ENCODE measurements around the gene ASCL1.

The ASCL1 gene

GRCh38 chr12:102950950-102951619 is 6.4 kb upstream of the ASCL1 start:
- peaks cover 0 to 2% (median under 1%) of the 10 kb centered on the region in 5 donors for H3K9me3 ChIP-seq (ENCODE audit: control insufficient read depth in 5 of 5, low read length in 5 of 5)
- no peak overlapping the region for H3K27ac ChIP-seq (ENCODE audit: low read depth, low read length)
- H3K36me3 ChIP-seq (ENCODE audit: control insufficient read depth in 5 of 5, insufficient read depth in 5 of 5, low read length in 5 of 5), result no peaks in the 10 kb centered on the region
- H3K4me3 ChIP-seq (ENCODE audit: low read depth in 1 of 5, low read length in 5 of 5), result no peak overlapping the region
- H3K9ac ChIP-seq (ENCODE audit: low read length in 5 of 5), result no peak overlapping the region
- peaks cover 0 to 3% (median under 1%) of the 10 kb centered on the region in 5 donors for H3K4me1 ChIP-seq (ENCODE audit: control insufficient read depth in 5 of 5, insufficient read depth in 5 of 5, low read length in 5 of 5)
- peaks cover 20 to 57% (median 45%) of the 10 kb centered on the region in 5 donors for H3K27me3 ChIP-seq (ENCODE audit: control insufficient read depth in 5 of 5, insufficient read depth in 4 of 5, low read length in 5 of 5)

GRCh38 chr12:102951841-102952240 is 5.6 kb upstream of the ASCL1 start:
- Histone ChIP-seq H3K4me1 (ENCODE audit: control insufficient read depth in 5 of 5, insufficient read depth in 5 of 5, low read length in 5 of 5) (peaks cover 0 to 9% (median 5%) of the 10 kb centered on the region in 5 donors), H3K9ac (ENCODE audit: low read length in 5 of 5) (no peak overlapping the region), H3K27ac (ENCODE audit: low read depth, low read length) (no peak overlapping the region), H3K9me3 (ENCODE audit: control insufficient read depth in 5 of 5, low read length in 5 of 5) (peaks cover 0 to 2% (median 0%) of the 10 kb centered on the region in 5 donors), H3K27me3 (ENCODE audit: control insufficient read depth in 5 of 5, insufficient read depth in 4 of 5, low read length in 5 of 5) (peaks cover 28 to 64% (median 51%) of the 10 kb centered on the region in 5 donors), H3K4me3 (ENCODE audit: low read depth in 1 of 5, low read length in 5 of 5) (no peak overlapping the region), H3K36me3 (ENCODE audit: control insufficient read depth in 5 of 5, insufficient read depth in 5 of 5, low read length in 5 of 5) (no peaks in the 10 kb centered on the region)

- no peak overlapping the region for H3K4me3 ChIP-seq (ENCODE audit: low read depth in 1 of 5, low read length in 5 of 5)
- H3K9ac ChIP-seq (ENCODE audit: low read length in 5 of 5), result no peak overlapping the region
- H3K4me1 ChIP-seq (ENCODE audit: control insufficient read depth in 5 of 5, insufficient read depth in 5 of 5, low read length in 5 of 5), result peaks cover 0 to 21% (median 13%) of the 10 kb centered on the region in 5 donors
- H3K27ac ChIP-seq (ENCODE audit: low read depth, low read length), result no peak overlapping the region
- H3K9me3 ChIP-seq (ENCODE audit: control insufficient read depth in 5 of 5, low read length in 5 of 5), result peaks cover 0 to 2% (median 0%) of the 10 kb centered on the region in 5 donors
- H3K27me3 ChIP-seq (ENCODE audit: control insufficient read depth in 5 of 5, insufficient read depth in 4 of 5, low read length in 5 of 5), result peaks cover 30 to 71% (median 54%) of the 10 kb centered on the region in 5 donors
- no peaks in the 10 kb centered on the region for H3K36me3 ChIP-seq (ENCODE audit: control insufficient read depth in 5 of 5, insufficient read depth in 5 of 5, low read length in 5 of 5)
Measured at GRCh38 chr12:102953221-102953620, 4.3 kb upstream of the ASCL1 start.

- peaks cover 30 to 74% (median 57%) of the 10 kb centered on the region in 5 donors for H3K27me3 ChIP-seq (ENCODE audit: control insufficient read depth in 5 of 5, insufficient read depth in 4 of 5, low read length in 5 of 5)
- no peak overlapping the region for H3K27ac ChIP-seq (ENCODE audit: low read depth, low read length)
- peaks cover 0 to 28% (median 20%) of the 10 kb centered on the region in 5 donors for H3K4me1 ChIP-seq (ENCODE audit: control insufficient read depth in 5 of 5, insufficient read depth in 5 of 5, low read length in 5 of 5)
- H3K9me3 ChIP-seq (ENCODE audit: control insufficient read depth in 5 of 5, low read length in 5 of 5), result peaks cover 0 to 2% (median 0%) of the 10 kb centered on the region in 5 donors
- no peak overlapping the region for H3K9ac ChIP-seq (ENCODE audit: low read length in 5 of 5)
- H3K36me3 ChIP-seq (ENCODE audit: control insufficient read depth in 5 of 5, insufficient read depth in 5 of 5, low read length in 5 of 5), result no peaks in the 10 kb centered on the region
- no peak overlapping the region for H3K4me3 ChIP-seq (ENCODE audit: low read depth in 1 of 5, low read length in 5 of 5)
Measured at GRCh38 chr12:102954134-102954533, 3.3 kb upstream of the ASCL1 start.

GRCh38 chr12:102955926-102956737 is 1.3 kb upstream of the ASCL1 start:
- no peak overlapping the region for H3K27ac ChIP-seq (ENCODE audit: low read depth, low read length)
- peaks cover 28 to 73% (median 54%) of the 10 kb centered on the region in 5 donors for H3K27me3 ChIP-seq (ENCODE audit: control insufficient read depth in 5 of 5, insufficient read depth in 4 of 5, low read length in 5 of 5)
- peak overlapping the region in 1 of 5 donors; percentile 31 for H3K4me3 ChIP-seq (ENCODE audit: low read depth in 1 of 5, low read length in 5 of 5)
- H3K9ac ChIP-seq (ENCODE audit: low read length in 5 of 5), result no peak overlapping the region
- H3K9me3 ChIP-seq (ENCODE audit: control insufficient read depth in 5 of 5, low read length in 5 of 5), result peaks cover 0 to 2% (median 0%) of the 10 kb centered on the region in 5 donors
- peaks cover 0 to 28% (median 20%) of the 10 kb centered on the region in 5 donors for H3K4me1 ChIP-seq (ENCODE audit: control insufficient read depth in 5 of 5, insufficient read depth in 5 of 5, low read length in 5 of 5)
- no peaks in the 10 kb centered on the region for H3K36me3 ChIP-seq (ENCODE audit: control insufficient read depth in 5 of 5, insufficient read depth in 5 of 5, low read length in 5 of 5)

GRCh38 chr12:102956738-102957327 is 641 bp upstream of the ASCL1 start:
- no peak overlapping the region for H3K9ac ChIP-seq (ENCODE audit: low read length in 5 of 5)
- H3K36me3 ChIP-seq (ENCODE audit: control insufficient read depth in 5 of 5, insufficient read depth in 5 of 5, low read length in 5 of 5), result no peaks in the 10 kb centered on the region
- no peak overlapping the region for H3K27ac ChIP-seq (ENCODE audit: low read depth, low read length)
- H3K4me1 ChIP-seq (ENCODE audit: control insufficient read depth in 5 of 5, insufficient read depth in 5 of 5, low read length in 5 of 5), result peaks cover 0 to 28% (median 20%) of the 10 kb centered on the region in 5 donors
- H3K9me3 ChIP-seq (ENCODE audit: control insufficient read depth in 5 of 5, low read length in 5 of 5), result peaks cover 0 to 2% (median 0%) of the 10 kb centered on the region in 5 donors
- peaks cover 30 to 74% (median 56%) of the 10 kb centered on the region in 5 donors for H3K27me3 ChIP-seq (ENCODE audit: control insufficient read depth in 5 of 5, insufficient read depth in 4 of 5, low read length in 5 of 5)
- no peak overlapping the region for H3K4me3 ChIP-seq (ENCODE audit: low read depth in 1 of 5, low read length in 5 of 5)

GRCh38 chr12:102958073-102958829 is 777 bp downstream of the ASCL1 start:
- peaks cover 33 to 86% (median 68%) of the 10 kb centered on the region in 5 donors for H3K27me3 ChIP-seq (ENCODE audit: control insufficient read depth in 5 of 5, insufficient read depth in 4 of 5, low read length in 5 of 5)
- no peaks in the 10 kb centered on the region for H3K36me3 ChIP-seq (ENCODE audit: control insufficient read depth in 5 of 5, insufficient read depth in 5 of 5, low read length in 5 of 5)
- H3K27ac ChIP-seq (ENCODE audit: low read depth, low read length), result no peak overlapping the region
- peaks cover 0 to 5% (median 0%) of the 10 kb centered on the region in 5 donors for H3K9me3 ChIP-seq (ENCODE audit: control insufficient read depth in 5 of 5, low read length in 5 of 5)
- peaks cover 0 to 28% (median 20%) of the 10 kb centered on the region in 5 donors for H3K4me1 ChIP-seq (ENCODE audit: control insufficient read depth in 5 of 5, insufficient read depth in 5 of 5, low read length in 5 of 5)
- no peak overlapping the region for H3K9ac ChIP-seq (ENCODE audit: low read length in 5 of 5)
- H3K4me3 ChIP-seq (ENCODE audit: low read depth in 1 of 5, low read length in 5 of 5), result peak overlapping the region in 4 of 5 donors; percentile 26 to 55 (median 48)

- peaks cover 2 to 10% (median 4%) of the 10 kb centered on the region in 5 donors for H3K9me3 ChIP-seq (ENCODE audit: control insufficient read depth in 5 of 5, low read length in 5 of 5)
- no peaks in the 10 kb centered on the region for H3K36me3 ChIP-seq (ENCODE audit: control insufficient read depth in 5 of 5, insufficient read depth in 5 of 5, low read length in 5 of 5)
- H3K4me1 ChIP-seq (ENCODE audit: control insufficient read depth in 5 of 5, insufficient read depth in 5 of 5, low read length in 5 of 5), result peaks cover 0 to 28% (median 20%) of the 10 kb centered on the region in 5 donors
- H3K27me3 ChIP-seq (ENCODE audit: control insufficient read depth in 5 of 5, insufficient read depth in 4 of 5, low read length in 5 of 5), result peaks cover 33 to 88% (median 69%) of the 10 kb centered on the region in 5 donors
- H3K27ac ChIP-seq (ENCODE audit: low read depth, low read length), result no peak overlapping the region
- H3K9ac ChIP-seq (ENCODE audit: low read length in 5 of 5), result no peak overlapping the region
- peak overlapping the region in 2 of 5 donors; percentile 53 to 55 for H3K4me3 ChIP-seq (ENCODE audit: low read depth in 1 of 5, low read length in 5 of 5)
Measured at GRCh38 chr12:102958830-102959176, 1.3 kb downstream of the ASCL1 start.

GRCh38 chr12:102959391-102959790 is 1.9 kb downstream of the ASCL1 start:
- Histone ChIP-seq H3K9me3 (ENCODE audit: control insufficient read depth in 5 of 5, low read length in 5 of 5) (peaks cover 6 to 11% (median 8%) of the 10 kb centered on the region in 5 donors), H3K4me1 (ENCODE audit: control insufficient read depth in 5 of 5, insufficient read depth in 5 of 5, low read length in 5 of 5) (peaks cover 0 to 28% (median 20%) of the 10 kb centered on the region in 5 donors), H3K36me3 (ENCODE audit: control insufficient read depth in 5 of 5, insufficient read depth in 5 of 5, low read length in 5 of 5) (no peaks in the 10 kb centered on the region), H3K27ac (ENCODE audit: low read depth, low read length) (no peak overlapping the region), H3K27me3 (ENCODE audit: control insufficient read depth in 5 of 5, insufficient read depth in 4 of 5, low read length in 5 of 5) (peaks cover 36 to 87% (median 69%) of the 10 kb centered on the region in 5 donors), H3K4me3 (ENCODE audit: low read depth in 1 of 5, low read length in 5 of 5) (no peak overlapping the region), H3K9ac (ENCODE audit: low read length in 5 of 5) (no peak overlapping the region)
